Ishikawa (cell line): Measurements from ENCODE around the gene FBXO24.
A peak's percentile ranks its signal among the peaks of the same experiment; 100 is the strongest.

ENCODE experiments used
- CEBPB ChIP-seq: IDR thresholded peaks from 2 replicates; pipeline ENCODE4 v1.6.1; 2012
- CREB1 ChIP-seq: IDR thresholded peaks from 2 replicates; pipeline ENCODE4 v1.6.1; 2012; ENCODE audit warnings: low read depth
- EGR1 ChIP-seq: IDR thresholded peaks from 2 replicates; pipeline ENCODE4 v1.6.1; 2012
- EP300 ChIP-seq: IDR thresholded peaks from 2 replicates; pipeline ENCODE4 v1.6.1; 2012; ENCODE audit warnings: borderline replicate concordance
- FOXM1 ChIP-seq: IDR thresholded peaks from 2 replicates; pipeline ENCODE4 v1.6.1; 2012; ENCODE audit warnings: low read depth, borderline replicate concordance
- MAX ChIP-seq: IDR thresholded peaks from 2 replicates; pipeline ENCODE4 v1.6.1; 2012
- NFIC ChIP-seq: IDR thresholded peaks from 2 replicates; pipeline ENCODE4 v1.6.1; 2012
- RAD21 ChIP-seq: IDR thresholded peaks from 2 replicates; pipeline ENCODE4 v1.6.1; 2012; ENCODE audit warnings: low read depth
- TAF1 ChIP-seq: IDR thresholded peaks from 2 replicates; pipeline ENCODE4 v1.6.1; 2012; ENCODE audit warnings: low read depth, mild to moderate bottlenecking
- TCF12 ChIP-seq: IDR thresholded peaks from 2 replicates; pipeline ENCODE4 v1.6.1; 2012; ENCODE audit warnings: low read depth
- TEAD4 ChIP-seq: IDR thresholded peaks from 2 replicates; pipeline ENCODE4 v1.6.1; 2012
- USF1 ChIP-seq: IDR thresholded peaks from 2 replicates; pipeline ENCODE4 v1.6.1; 2012
- YY1 ChIP-seq: IDR thresholded peaks from 2 replicates; pipeline ENCODE4 v1.6.1; 2012; ENCODE audit warnings: low read depth
- ZBTB7A ChIP-seq: IDR thresholded peaks from 2 replicates; pipeline ENCODE4 v1.6.1; 2012; ENCODE audit warnings: low read depth
- TF ChIP-seq, protein P1 (sequence below): IDR thresholded peaks from 2 replicates; pipeline ENCODE4 v1.6.1; 2012; ENCODE audit warnings: low read depth, mild to moderate bottlenecking

Gene FBXO24

GRCh38 chr7:100562195-100563099 lies 23.7 kb upstream of the FBXO24 start:
- TF ChIP-seq TAF1 (no peak), TEAD4 (no peak), CREB1 (no peak), EGR1 (no peak), EP300 (no peak), CEBPB (no peak), TCF12 (no peak), NFIC (no peak), RAD21 (no peak), YY1 (no peak), ZBTB7A (no peak), FOXM1 (no peak), USF1 (no peak), MAX (no peak)
- TF ChIP-seq, protein P1, sequence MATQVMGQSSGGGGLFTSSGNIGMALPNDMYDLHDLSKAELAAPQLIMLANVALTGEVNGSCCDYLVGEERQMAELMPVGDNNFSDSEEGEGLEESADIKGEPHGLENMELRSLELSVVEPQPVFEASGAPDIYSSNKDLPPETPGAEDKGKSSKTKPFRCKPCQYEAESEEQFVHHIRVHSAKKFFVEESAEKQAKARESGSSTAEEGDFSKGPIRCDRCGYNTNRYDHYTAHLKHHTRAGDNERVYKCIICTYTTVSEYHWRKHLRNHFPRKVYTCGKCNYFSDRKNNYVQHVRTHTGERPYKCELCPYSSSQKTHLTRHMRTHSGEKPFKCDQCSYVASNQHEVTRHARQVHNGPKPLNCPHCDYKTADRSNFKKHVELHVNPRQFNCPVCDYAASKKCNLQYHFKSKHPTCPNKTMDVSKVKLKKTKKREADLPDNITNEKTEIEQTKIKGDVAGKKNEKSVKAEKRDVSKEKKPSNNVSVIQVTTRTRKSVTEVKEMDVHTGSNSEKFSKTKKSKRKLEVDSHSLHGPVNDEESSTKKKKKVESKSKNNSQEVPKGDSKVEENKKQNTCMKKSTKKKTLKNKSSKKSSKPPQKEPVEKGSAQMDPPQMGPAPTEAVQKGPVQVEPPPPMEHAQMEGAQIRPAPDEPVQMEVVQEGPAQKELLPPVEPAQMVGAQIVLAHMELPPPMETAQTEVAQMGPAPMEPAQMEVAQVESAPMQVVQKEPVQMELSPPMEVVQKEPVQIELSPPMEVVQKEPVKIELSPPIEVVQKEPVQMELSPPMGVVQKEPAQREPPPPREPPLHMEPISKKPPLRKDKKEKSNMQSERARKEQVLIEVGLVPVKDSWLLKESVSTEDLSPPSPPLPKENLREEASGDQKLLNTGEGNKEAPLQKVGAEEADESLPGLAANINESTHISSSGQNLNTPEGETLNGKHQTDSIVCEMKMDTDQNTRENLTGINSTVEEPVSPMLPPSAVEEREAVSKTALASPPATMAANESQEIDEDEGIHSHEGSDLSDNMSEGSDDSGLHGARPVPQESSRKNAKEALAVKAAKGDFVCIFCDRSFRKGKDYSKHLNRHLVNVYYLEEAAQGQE: no peak

- no peak for TF ChIP-seq EGR1
- no peak for TF ChIP-seq TCF12
- TF ChIP-seq EP300: no peak
- TF ChIP-seq MAX: no peak
- TF ChIP-seq FOXM1: no peak
- TF ChIP-seq USF1: no peak
- no peak for TF ChIP-seq TAF1
- no peak for TF ChIP-seq YY1
- no peak for TF ChIP-seq ZBTB7A
- TF ChIP-seq RAD21: no peak
Measured at GRCh38 chr7:100563100-100563564, 23.0 kb upstream of the FBXO24 start.

DNA sequence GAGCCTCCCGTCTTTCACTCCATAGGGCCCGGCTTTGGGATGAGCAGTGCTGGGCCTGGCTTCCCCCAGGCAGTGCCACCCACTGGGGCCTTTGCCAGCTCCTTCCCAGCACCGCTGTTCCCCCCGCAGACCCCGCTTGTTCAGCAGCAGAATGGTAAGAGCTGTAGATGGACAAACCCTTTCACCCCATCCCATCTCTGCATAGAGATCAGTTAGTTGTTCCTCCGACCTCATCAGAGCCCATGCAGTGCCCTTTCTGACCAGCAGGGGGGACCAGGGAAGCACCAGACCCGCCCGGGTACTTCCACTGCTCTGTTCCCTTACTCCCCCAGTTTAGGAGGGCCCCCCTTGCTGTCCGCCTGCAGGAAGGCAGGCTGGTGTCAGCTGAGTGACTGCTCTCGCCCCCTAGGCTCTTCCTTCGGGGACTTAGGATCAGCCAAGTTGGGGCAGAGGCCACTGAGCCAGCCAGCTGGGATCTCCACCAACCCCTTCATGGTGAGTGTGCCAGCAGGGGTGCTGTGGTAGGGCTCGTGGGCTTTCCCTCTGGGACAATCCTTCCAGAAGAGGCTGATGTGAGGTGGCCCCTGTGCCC lies 22.2 kb upstream of the FBXO24 start:
- peak; percentile 75 for TF ChIP-seq RAD21
- no peak for TF ChIP-seq NFIC

DNA sequence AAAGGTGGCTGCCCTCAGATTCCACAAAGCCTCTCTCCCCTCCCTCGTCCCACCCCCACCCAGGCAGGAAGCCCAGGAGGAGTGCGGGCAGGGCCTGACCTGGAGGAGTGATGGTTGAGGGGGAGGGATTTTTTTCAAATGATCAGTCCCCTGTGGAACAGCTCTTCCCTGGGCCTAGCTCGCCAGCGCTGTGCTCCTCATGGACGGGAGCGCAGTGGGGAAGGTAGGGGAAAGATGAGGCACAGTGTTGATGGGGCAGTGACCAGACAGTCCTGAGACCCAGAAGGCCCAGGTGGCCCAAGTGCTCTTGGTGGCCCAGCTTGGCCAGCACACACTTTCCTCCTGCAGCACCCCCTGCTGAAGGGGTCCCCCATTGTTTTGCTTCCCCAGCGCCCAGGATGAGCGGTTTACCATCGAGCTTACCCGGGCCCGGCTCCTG lies 21.0 kb upstream of the FBXO24 start:
- TF ChIP-seq NFIC (no peak), TCF12 (no peak), ZBTB7A (no peak), EGR1 (no peak), YY1 (no peak), MAX (no peak), TEAD4 (no peak), FOXM1 (no peak), CEBPB (no peak), EP300 (no peak), CREB1 (no peak), RAD21 (no peak), TAF1 (no peak), USF1 (no peak)
- TF ChIP-seq, protein P1: no peak

DNA sequence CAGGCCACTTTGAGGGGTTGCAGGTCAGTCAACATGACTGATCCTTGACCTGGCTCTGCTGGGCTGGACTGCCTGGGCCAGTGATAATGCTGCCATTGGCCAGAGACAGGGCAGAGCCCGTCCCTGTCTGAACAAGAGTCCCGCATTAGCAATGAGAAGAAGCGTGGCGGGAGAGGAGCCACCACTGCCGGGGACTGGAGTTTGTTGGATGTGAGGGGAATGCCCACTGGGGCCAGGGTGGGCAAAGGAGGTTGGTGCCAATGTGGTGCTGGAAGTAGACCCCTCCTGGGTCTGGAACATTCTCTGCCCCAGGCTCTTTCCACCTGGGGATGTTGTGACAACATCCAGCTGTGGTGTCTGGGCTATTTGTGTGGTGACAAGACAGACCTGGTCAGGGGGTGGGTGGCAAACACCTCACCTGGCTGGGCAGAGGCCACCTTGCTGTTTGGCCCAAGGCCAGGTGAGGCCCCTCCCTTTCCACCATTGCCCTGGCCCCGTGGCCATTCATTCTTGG lies 20.1 kb upstream of the FBXO24 start:
- TF ChIP-seq RAD21 (no peak), TAF1 (no peak), FOXM1 (no peak), YY1 (no peak), NFIC (no peak), USF1 (no peak), EP300 (no peak), ZBTB7A (no peak), EGR1 (no peak), TEAD4 (no peak), CEBPB (no peak), MAX (no peak)
- TF ChIP-seq, protein P1: no peak
